ENCODE measurements around the gene QTRT2. TPM values are rescaled to one million over a fixed set of nuclear protein-coding genes. Genes with fewer than 3 reads are reported as not detected.

The QTRT2 gene
- total and polyA plus RNA-seq, 2 of the 8 experiments (the other 6 are each of a cell fraction or from before 2014, with no cell fraction given): 13.3 to 54.5 TPM

DNA sequence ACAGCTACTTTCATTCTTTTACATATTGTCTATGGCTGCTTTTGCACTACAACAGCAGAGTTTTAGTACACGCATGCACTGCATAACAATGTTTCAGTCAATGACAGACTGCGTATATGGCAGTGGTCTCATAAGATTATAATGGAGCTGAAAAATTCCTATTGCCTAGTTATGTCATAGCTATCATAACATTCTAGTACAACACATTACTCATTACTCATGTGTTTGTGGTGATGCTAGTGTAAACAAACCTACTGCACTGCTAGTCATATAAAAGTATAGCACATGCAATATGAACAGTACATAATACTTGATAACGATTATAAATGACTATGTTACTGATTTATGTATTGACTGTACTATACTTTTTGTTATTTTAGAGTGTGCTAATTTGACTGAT is 47.9 kb downstream of the QTRT2 start (continued):
- TF ChIP-seq CEBPB (IDR thresholded peaks at IDR 0.05; ENCODE audit: low read depth, low read length): no peak
- no peak for TF ChIP-seq TBP (IDR thresholded peaks at IDR 0.05; ENCODE audit: low read depth, low read length)
- TF ChIP-seq TAF7 (optimal IDR thresholded peaks at IDR 0.05; ENCODE audit: borderline replicate concordance, low read depth, low read length): no peak

Measured in H1 (cell line).